Measurements from ENCODE around the gene AGPS. TPM values are rescaled to one million over a fixed set of nuclear protein-coding genes. Genes with fewer than 3 reads are reported as not detected.

AGPS gene
- total and polyA plus RNA-seq, 10 of the 15 experiments (the other 5 are each of a cell fraction or from before 2014, with no cell fraction given) = 7.9 to 54.2 (median 38.7) TPM

DNA sequence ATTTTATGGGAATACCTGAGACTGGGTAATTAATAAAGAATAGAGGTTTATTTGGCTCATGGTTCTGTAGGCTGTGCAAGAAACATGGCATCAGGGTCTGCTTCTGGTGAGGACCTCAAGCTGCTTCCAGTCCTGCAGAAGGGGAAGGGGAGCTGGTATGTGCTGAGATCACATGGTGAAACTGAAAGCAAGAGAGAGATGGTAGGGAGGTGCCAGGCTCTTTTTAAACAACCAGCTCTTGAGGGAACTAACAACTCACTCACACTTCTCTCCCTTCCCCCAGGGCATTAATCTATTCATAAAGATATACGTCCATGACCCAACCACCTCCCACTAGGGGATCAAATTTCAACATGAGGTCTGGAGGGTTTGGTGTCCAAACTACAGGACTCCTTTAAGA lies 40.1 kb downstream of the AGPS start:
- WGBS (ENCODE audit: insufficient coverage, insufficient replicate concordance, low lambda C conversion rate, missing lambda C conversion rate) = 92% methylated on average over 1 of the region's 1 CpG
- CTCF ChIA-PET = interaction anchor here (0.9 kb wide), 1 partner anchor 268 kb away, joined by 3 read pairs; no protein-coding TSS in a partner anchor
- no peaks in the 10 kb centered on the region for H4K20me1 ChIP-seq (ENCODE audit: control insufficient read depth, insufficient read depth)
- no peaks in the 10 kb centered on the region for H3K27me3 ChIP-seq (replicated peaks in 1 of 2; ENCODE audit: control insufficient read depth in 2 of 2, insufficient read depth in 2 of 2, low read length in 1 of 2)
- peaks cover 24% of the 10 kb centered on the region for H3K9me3 ChIP-seq (replicated peaks; ENCODE audit: control insufficient read depth, insufficient read depth, low read length)
- TF ChIP-seq MTA2 (IDR thresholded peaks at IDR 0.05; ENCODE audit: low read depth) (no peak), JUNB (IDR thresholded peaks at IDR 0.05) (no peak), MAX (IDR thresholded peaks at IDR 0.05; ENCODE audit: low read depth, low read length) (no peak), POLR2AphosphoS5 (IDR thresholded peaks at IDR 0.05; ENCODE audit: low read length) (no peak), SPI1 (IDR thresholded peaks at IDR 0.05; ENCODE audit: borderline replicate concordance, insufficient read depth, low read depth, low read length) (no peak), KDM1A (IDR thresholded peaks at IDR 0.05; ENCODE audit: borderline replicate concordance) (no peak), RAD21 (IDR thresholded peaks at IDR 0.05; ENCODE audit: insufficient read depth, low read depth, low read length) (no peak), HDGF (IDR thresholded peaks at IDR 0.05) (no peak), SIN3A (IDR thresholded peaks at IDR 0.05; ENCODE audit: low read depth, low read length) (no peak)
- TF ChIP-seq, protein P1, sequence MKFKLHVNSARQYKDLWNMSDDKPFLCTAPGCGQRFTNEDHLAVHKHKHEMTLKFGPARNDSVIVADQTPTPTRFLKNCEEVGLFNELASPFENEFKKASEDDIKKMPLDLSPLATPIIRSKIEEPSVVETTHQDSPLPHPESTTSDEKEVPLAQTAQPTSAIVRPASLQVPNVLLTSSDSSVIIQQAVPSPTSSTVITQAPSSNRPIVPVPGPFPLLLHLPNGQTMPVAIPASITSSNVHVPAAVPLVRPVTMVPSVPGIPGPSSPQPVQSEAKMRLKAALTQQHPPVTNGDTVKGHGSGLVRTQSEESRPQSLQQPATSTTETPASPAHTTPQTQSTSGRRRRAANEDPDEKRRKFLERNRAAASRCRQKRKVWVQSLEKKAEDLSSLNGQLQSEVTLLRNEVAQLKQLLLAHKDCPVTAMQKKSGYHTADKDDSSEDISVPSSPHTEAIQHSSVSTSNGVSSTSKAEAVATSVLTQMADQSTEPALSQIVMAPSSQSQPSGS (IDR thresholded peaks at IDR 0.05; ENCODE audit: low read length) = no peak
- TF ChIP-seq, protein P2, sequence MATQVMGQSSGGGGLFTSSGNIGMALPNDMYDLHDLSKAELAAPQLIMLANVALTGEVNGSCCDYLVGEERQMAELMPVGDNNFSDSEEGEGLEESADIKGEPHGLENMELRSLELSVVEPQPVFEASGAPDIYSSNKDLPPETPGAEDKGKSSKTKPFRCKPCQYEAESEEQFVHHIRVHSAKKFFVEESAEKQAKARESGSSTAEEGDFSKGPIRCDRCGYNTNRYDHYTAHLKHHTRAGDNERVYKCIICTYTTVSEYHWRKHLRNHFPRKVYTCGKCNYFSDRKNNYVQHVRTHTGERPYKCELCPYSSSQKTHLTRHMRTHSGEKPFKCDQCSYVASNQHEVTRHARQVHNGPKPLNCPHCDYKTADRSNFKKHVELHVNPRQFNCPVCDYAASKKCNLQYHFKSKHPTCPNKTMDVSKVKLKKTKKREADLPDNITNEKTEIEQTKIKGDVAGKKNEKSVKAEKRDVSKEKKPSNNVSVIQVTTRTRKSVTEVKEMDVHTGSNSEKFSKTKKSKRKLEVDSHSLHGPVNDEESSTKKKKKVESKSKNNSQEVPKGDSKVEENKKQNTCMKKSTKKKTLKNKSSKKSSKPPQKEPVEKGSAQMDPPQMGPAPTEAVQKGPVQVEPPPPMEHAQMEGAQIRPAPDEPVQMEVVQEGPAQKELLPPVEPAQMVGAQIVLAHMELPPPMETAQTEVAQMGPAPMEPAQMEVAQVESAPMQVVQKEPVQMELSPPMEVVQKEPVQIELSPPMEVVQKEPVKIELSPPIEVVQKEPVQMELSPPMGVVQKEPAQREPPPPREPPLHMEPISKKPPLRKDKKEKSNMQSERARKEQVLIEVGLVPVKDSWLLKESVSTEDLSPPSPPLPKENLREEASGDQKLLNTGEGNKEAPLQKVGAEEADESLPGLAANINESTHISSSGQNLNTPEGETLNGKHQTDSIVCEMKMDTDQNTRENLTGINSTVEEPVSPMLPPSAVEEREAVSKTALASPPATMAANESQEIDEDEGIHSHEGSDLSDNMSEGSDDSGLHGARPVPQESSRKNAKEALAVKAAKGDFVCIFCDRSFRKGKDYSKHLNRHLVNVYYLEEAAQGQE (IDR thresholded peaks at IDR 0.05; ENCODE audit: low read depth, low read length) = no peak
- RAD21 ChIA-PET (ENCODE audit: unreplicated experiment) = no interaction called here
- H3K27ac ChIP-seq (ENCODE audit: control insufficient read depth, insufficient read depth) = no peak overlapping the region
- BruUV-seq (replicated peaks) = no TSS peak
- POLR2A ChIA-PET = no interaction called here
- no peak overlapping the region for H3K9ac ChIP-seq (ENCODE audit: control insufficient read depth, insufficient read depth, low read length)
- no peak overlapping the region for H3K4me3 ChIP-seq
- no peaks in the 10 kb centered on the region for H3K4me1 ChIP-seq (ENCODE audit: control insufficient read depth, insufficient read depth, low read length)
- SMC1A ChIA-PET (ENCODE audit: uncharacterized antibody, unreplicated experiment) = no interaction called here
- H3K4me2 ChIP-seq (ENCODE audit: control insufficient read depth, insufficient read depth) = no peak overlapping the region
- DNase-seq (ENCODE audit: low read depth, low spot score) (no peak), FAIRE-seq (no peak), ATAC-seq (no peak)
- in situ Hi-C loops (cut with MboI) (no loop called here), intact Hi-C loops (cut with micrococcal nuclease; ENCODE audit: unreplicated experiment) (no loop called here)
- H2AFZ ChIP-seq (ENCODE audit: control insufficient read depth, low read depth, low read length) = no peak overlapping the region
- peaks cover 0 to 4% of the 10 kb centered on the region in 2 experiments; a peak in 3 of 4 replicates for H3K36me3 ChIP-seq (ENCODE audit: control insufficient read depth in 2 of 2, insufficient read depth in 2 of 2, low read length in 1 of 2)
- no peaks in the 10 kb centered on the region for H3K79me2 ChIP-seq (ENCODE audit: control insufficient read depth, insufficient read depth, low read length)
